ENCODE data around the gene DVL1. TPM values are rescaled to one million over a fixed set of nuclear protein-coding genes. Genes with fewer than 3 reads are reported as not detected.

The DVL1 gene
- total and polyA plus RNA-seq, 10 of the 15 experiments (the other 5 are each of a cell fraction or from before 2014, with no cell fraction given): 0.10 to 31.1 (median 4.6) TPM

DNA sequence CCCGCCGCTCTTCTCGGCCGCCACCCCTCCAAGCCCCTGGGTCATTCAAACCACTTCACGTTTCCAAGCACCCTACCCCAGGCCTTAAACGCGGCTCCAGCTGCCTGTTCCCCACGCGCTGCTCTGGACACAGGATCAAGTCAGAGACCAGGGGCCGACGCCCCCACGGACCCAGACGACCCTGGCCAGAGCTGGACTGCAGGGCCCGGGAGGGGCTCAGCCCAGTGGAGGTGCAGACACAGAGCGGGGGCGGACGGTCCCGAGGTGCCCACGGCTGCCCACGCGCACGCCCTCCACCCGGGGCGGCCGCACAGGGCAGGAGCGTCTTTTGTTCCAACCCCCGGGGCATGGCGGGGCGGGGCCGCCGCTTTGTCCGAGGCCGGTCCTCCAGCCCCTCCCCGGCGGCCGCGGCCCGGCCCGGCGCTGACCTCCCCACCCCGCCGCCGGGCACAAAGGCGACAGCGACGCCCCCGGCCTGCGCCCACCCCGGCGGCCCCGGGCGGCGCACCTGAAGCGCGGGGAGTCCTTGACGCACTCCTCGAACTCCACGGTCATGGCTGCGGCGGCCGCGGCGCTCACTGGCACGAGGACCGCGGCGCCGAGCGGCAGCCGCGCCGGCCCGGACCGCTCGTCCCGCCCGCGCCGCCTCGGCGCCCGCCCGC lies 41.8 kb downstream of the DVL1 start:
- intact Hi-C loops (cut with micrococcal nuclease; ENCODE audit: unreplicated experiment) (loop anchor here (5.0 kb wide), 1 partner anchor 190 kb away; the partner anchor contains the start of gene C1orf159), in situ Hi-C loops (cut with MboI) (no loop called here)
- peak overlapping the region; percentile 39; the same call in 1 of the 2 replicates for H3K27ac ChIP-seq (ENCODE audit: control insufficient read depth, insufficient read depth)
- FAIRE-seq (no peak), ATAC-seq (no peak), DNase-seq (ENCODE audit: low read depth, low spot score) (no peak)
- peak overlapping the region; percentile 29 for H2AFZ ChIP-seq (ENCODE audit: control insufficient read depth, low read depth, low read length)
- H3K4me1 ChIP-seq (ENCODE audit: control insufficient read depth, insufficient read depth, low read length): peaks cover 27% of the 10 kb centered on the region
- SMC1A ChIA-PET (ENCODE audit: uncharacterized antibody, unreplicated experiment): no interaction called here
- peaks cover 26% of the 10 kb centered on the region for H3K79me2 ChIP-seq (ENCODE audit: control insufficient read depth, insufficient read depth, low read length)
- H3K9ac ChIP-seq (ENCODE audit: control insufficient read depth, insufficient read depth, low read length): peak overlapping the region; percentile 75
- no peaks in the 10 kb centered on the region for H4K20me1 ChIP-seq (ENCODE audit: control insufficient read depth, insufficient read depth)
- H3K9me3 ChIP-seq (replicated peaks; ENCODE audit: control insufficient read depth, insufficient read depth, low read length): no peaks in the 10 kb centered on the region
- POLR2A ChIA-PET: interaction anchor here (0.6 kb wide), 1 partner anchor 76 kb away, joined by 3 read pairs; no protein-coding TSS in a partner anchor
- CTCF ChIA-PET: interaction anchor here (1.0 kb wide), 1 partner anchor 198 kb away, joined by 3 read pairs; no protein-coding TSS in a partner anchor
- TF ChIP-seq SREBF2 (IDR thresholded peaks at IDR 0.05; ENCODE audit: low read length) (no peak), RB1 (IDR thresholded peaks at IDR 0.05; ENCODE audit: borderline replicate concordance) (no peak), EP300 (IDR thresholded peaks at IDR 0.05; ENCODE audit: borderline replicate concordance in 1 of 2, control insufficient read depth in 1 of 2, low read depth in 2 of 2, low read length in 2 of 2) (no peak), NFYA (IDR thresholded peaks at IDR 0.05; ENCODE audit: borderline replicate concordance, low read depth, low read length) (no peak), NR2F1 (conservative IDR thresholded peaks at IDR 0.05) (peak; percentile 51), KLF5 (IDR thresholded peaks at IDR 0.05; ENCODE audit: partially characterized antibody) (no peak), GATAD2B (conservative IDR thresholded peaks at IDR 0.05; ENCODE audit: low read depth) (peak; percentile 19), EGR1 (IDR thresholded peaks at IDR 0.05; ENCODE audit: borderline replicate concordance in 1 of 2, low read depth in 2 of 2, low read length in 2 of 2) (peak in 1 of 2 experiments; percentile 63; a peak in 1 of 3 replicates)
- TF ChIP-seq, protein P1, sequence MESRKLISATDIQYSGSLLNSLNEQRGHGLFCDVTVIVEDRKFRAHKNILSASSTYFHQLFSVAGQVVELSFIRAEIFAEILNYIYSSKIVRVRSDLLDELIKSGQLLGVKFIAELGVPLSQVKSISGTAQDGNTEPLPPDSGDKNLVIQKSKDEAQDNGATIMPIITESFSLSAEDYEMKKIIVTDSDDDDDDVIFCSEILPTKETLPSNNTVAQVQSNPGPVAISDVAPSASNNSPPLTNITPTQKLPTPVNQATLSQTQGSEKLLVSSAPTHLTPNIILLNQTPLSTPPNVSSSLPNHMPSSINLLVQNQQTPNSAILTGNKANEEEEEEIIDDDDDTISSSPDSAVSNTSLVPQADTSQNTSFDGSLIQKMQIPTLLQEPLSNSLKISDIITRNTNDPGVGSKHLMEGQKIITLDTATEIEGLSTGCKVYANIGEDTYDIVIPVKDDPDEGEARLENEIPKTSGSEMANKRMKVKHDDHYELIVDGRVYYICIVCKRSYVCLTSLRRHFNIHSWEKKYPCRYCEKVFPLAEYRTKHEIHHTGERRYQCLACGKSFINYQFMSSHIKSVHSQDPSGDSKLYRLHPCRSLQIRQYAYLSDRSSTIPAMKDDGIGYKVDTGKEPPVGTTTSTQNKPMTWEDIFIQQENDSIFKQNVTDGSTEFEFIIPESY (IDR thresholded peaks at IDR 0.05): no peak
- TF ChIP-seq, protein P2, sequence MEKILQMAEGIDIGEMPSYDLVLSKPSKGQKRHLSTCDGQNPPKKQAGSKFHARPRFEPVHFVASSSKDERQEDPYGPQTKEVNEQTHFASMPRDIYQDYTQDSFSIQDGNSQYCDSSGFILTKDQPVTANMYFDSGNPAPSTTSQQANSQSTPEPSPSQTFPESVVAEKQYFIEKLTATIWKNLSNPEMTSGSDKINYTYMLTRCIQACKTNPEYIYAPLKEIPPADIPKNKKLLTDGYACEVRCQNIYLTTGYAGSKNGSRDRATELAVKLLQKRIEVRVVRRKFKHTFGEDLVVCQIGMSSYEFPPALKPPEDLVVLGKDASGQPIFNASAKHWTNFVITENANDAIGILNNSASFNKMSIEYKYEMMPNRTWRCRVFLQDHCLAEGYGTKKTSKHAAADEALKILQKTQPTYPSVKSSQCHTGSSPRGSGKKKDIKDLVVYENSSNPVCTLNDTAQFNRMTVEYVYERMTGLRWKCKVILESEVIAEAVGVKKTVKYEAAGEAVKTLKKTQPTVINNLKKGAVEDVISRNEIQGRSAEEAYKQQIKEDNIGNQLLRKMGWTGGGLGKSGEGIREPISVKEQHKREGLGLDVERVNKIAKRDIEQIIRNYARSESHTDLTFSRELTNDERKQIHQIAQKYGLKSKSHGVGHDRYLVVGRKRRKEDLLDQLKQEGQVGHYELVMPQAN (conservative IDR thresholded peaks at IDR 0.05): peak; percentile 28; the same call in 1 of the 2 replicates
- H3K4me2 ChIP-seq (ENCODE audit: control insufficient read depth, insufficient read depth): peak overlapping the region; percentile 99
- H3K36me3 ChIP-seq (ENCODE audit: control insufficient read depth in 2 of 2, insufficient read depth in 2 of 2, low read length in 1 of 2): peaks cover 0 to 9% of the 10 kb centered on the region in 2 experiments; a peak in 3 of 4 replicates
- no TSS peak for BruUV-seq (replicated peaks)
- H3K27me3 ChIP-seq (replicated peaks in 1 of 2; ENCODE audit: control insufficient read depth in 2 of 2, insufficient read depth in 2 of 2, low read length in 1 of 2): no peaks in the 10 kb centered on the region
- WGBS (ENCODE audit: insufficient coverage, insufficient replicate concordance, low lambda C conversion rate, missing lambda C conversion rate): 0% methylated on average over 32 of the region's 83 CpGs
- RAD21 ChIA-PET (ENCODE audit: unreplicated experiment): no interaction called here
- peak overlapping the region; percentile 84 for H3K4me3 ChIP-seq
